NB4 (cell line): ENCODE measurements around the gene PRELID3B.

Source experiments
- DNase-seq: peaks from one replicate; pipeline ENCODE4 v3.0.0; 2010; ENCODE audit warnings: low read depth
- H3K4me3 ChIP-seq: one replicate; pipeline ENCODE4 v1.5.1; 2011; ENCODE audit warnings: mild to moderate bottlenecking, low read depth, low read length, moderate library complexity
- MYC ChIP-seq: IDR thresholded peaks from 2 replicates; pipeline ENCODE4 v1.6.1; 2011; ENCODE audit warnings: low read depth, low read length
- POLR2A ChIP-seq: IDR thresholded peaks from 2 replicates; pipeline ENCODE4 v1.6.1; 2011; ENCODE audit warnings: mild to moderate bottlenecking; ENCODE audit not compliant: insufficient read length; ENCODE audit errors: extremely low read depth
- TF ChIP-seq, protein P1 (sequence below): IDR thresholded peaks from one replicate; pipeline ENCODE4 v1.5.1; 2012; ENCODE audit warnings: low read depth, low read length
- TF ChIP-seq, protein P2 (sequence below): IDR thresholded peaks from 2 replicates; pipeline ENCODE4 v1.6.1; 2011; ENCODE audit warnings: low read depth, low read length

The PRELID3B gene

DNA sequence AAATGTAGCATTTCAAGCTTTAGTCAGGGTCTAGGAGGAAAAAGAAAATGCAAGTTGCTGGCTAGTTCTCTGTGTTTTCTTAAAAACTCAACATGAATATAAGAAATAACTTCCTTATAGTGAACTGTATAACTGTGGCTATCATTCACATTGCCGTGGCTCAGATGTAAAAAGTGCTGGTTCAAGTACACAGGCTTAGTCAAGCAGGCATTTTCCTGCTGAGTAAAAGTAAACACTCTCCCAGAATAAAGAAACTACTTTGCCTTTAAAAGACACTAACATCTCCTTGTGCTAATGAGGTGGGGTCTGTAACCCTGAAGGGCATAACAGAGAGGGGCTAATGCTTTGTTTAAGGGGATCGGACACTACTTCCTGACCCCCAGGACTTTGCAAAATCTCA is 13.8 kb downstream of the PRELID3B start:
- peak overlapping the region; percentile 82 for H3K4me3 ChIP-seq
- TF ChIP-seq MYC, result no peak
- TF ChIP-seq, protein P1, sequence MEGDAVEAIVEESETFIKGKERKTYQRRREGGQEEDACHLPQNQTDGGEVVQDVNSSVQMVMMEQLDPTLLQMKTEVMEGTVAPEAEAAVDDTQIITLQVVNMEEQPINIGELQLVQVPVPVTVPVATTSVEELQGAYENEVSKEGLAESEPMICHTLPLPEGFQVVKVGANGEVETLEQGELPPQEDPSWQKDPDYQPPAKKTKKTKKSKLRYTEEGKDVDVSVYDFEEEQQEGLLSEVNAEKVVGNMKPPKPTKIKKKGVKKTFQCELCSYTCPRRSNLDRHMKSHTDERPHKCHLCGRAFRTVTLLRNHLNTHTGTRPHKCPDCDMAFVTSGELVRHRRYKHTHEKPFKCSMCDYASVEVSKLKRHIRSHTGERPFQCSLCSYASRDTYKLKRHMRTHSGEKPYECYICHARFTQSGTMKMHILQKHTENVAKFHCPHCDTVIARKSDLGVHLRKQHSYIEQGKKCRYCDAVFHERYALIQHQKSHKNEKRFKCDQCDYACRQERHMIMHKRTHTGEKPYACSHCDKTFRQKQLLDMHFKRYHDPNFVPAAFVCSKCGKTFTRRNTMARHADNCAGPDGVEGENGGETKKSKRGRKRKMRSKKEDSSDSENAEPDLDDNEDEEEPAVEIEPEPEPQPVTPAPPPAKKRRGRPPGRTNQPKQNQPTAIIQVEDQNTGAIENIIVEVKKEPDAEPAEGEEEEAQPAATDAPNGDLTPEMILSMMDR, result no peak
- TF ChIP-seq POLR2A, result no peak
- TF ChIP-seq, protein P2, sequence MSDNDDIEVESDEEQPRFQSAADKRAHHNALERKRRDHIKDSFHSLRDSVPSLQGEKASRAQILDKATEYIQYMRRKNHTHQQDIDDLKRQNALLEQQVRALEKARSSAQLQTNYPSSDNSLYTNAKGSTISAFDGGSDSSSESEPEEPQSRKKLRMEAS, result no peak
- no peak for DNase-seq

DNA sequence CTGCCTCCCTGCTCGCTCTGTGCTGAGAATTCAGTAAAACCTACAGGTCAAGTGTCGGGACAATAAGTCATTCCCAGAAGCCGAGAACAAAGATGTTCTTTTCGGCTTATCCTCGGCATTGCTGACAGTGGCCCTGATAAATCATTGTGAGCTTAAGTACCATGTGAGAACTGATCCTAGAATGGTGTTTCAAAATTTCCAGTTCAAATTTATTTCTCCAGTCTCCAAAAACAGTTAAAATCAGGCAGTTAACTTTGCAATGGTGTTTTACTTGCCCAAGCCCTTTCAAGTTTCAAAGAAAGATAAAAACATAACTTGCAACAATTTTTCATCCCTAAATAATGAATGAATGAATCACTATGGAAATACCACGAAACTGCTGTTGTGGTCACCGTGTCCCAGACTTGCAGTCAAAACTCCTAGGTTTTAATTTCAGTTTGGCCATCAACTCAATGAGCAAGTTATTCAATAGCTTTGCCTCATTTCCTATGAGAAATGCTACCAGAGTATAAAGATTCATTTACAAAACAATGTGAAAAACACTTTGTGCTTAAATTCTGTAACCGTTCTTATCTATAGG is 14.8 kb downstream of the PRELID3B start:
- TF ChIP-seq, protein P2, result no peak
- TF ChIP-seq MYC (no peak), POLR2A (no peak)
- TF ChIP-seq, protein P1, result no peak
- H3K4me3 ChIP-seq, result peak overlapping the region; percentile 10
- DNase-seq, result no peak

DNA sequence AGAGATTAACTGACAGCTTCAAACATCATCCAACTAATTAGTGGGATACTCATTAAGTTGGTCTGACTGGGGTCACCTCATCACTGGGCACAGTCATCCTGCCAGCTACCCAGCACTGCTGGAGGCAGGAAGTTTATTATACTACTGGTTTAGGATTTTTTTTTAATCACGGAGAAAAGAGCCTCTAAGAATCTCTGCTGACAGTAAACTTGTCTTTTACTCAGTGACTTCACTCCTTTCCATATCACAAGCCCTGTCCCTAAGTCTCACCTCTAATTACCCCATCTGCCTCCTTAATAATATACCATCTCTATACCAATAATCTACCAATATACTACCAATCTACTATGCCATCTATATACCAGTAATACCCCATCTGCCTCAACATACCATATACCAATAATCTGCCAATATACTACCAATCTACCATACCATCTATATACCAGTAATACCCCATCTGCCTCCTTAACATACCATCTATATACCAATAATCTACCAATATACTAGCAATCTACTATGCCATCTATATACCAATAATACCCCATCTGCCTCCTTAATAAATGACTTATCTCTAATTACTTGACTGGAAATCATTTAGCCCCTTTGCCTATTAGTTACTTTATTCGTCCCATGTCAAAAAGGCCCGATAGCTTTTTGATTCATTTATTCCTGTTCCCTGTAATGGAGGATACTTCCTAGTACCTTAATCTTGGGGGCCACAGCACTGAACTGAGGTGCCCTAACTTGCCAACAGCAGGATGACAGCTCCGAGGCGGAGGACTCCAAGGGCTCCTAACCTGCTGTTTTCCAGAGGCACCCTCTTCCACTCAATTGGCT is 15.5 kb downstream of the PRELID3B start:
- no peak for DNase-seq
- peak overlapping the region; percentile 4 for H3K4me3 ChIP-seq
- TF ChIP-seq MYC (no peak), POLR2A (no peak)
- TF ChIP-seq, protein P2, result no peak
- TF ChIP-seq, protein P1, result no peak

DNA sequence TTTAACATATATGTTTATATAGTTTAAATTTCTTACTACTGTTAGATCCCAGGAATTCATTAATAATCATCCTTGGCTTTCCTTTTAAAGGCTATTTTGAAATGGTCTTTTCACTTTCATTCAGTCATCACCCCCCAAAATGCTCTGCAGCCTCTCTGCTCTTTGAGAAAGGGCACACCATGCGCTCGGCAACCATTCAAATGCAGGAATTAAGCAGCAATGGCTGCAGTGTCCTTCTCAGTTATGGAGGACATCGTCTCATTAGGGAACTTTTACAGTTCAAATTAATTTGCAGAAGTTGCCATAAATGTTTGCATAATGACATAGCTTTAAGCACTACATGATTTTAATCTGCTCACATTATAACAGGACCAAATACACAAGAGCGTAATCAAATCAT is 17.1 kb downstream of the PRELID3B start:
- TF ChIP-seq POLR2A (no peak), MYC (no peak)
- TF ChIP-seq, protein P1, result no peak
- TF ChIP-seq, protein P2, result no peak
- DNase-seq, result no peak
- no peak overlapping the region for H3K4me3 ChIP-seq

DNA sequence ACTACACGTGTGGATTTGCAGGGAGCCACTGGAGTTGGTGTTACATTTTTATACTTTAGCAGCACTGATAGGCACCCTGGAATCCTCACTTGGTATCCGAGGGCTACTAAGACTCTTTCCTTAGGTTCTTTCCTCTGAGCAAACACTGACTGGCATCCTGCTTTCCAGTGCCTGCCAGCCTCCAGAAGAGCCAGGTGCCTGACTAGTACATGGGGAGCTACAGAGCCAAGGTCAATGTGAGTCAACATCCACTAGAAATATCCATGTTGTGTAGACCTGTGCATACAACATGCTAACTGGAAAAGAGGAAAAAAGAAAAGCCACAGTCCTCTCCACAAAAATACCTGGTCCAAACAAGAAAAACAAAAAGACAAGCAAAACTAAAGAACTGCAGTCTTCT is 17.5 kb downstream of the PRELID3B start:
- TF ChIP-seq, protein P1, result no peak
- TF ChIP-seq POLR2A, result no peak
- no peak for DNase-seq
- H3K4me3 ChIP-seq, result no peak overlapping the region
